Large intestine (tissue), 3 donors: ENCODE results near the gene ACAD10. TPM values are rescaled to one million over a fixed set of nuclear protein-coding genes. Genes with fewer than 3 reads are reported as not detected.

Source experiments
- DNase-seq, 2 donors: peaks; one replicate each; pipeline versions ENCODE4 v3.0.0 to v3.0.0-alpha.2; 2013
- H3K27ac ChIP-seq: one replicate; pipeline ENCODE4 v1.5.1; 2013; ENCODE audit warnings: low read length
- H3K27me3 ChIP-seq: 2 replicates; pipeline ENCODE4 v1.6.1; 2013; ENCODE audit warnings: low read length; ENCODE audit not compliant: control insufficient read depth, insufficient read depth
- H3K36me3 ChIP-seq: 2 replicates; pipeline ENCODE4 v1.6.1; 2013; ENCODE audit warnings: low read length; ENCODE audit not compliant: control insufficient read depth, insufficient read depth
- H3K4me1 ChIP-seq: one replicate; pipeline ENCODE4 v1.6.1; 2013; ENCODE audit warnings: low read length; ENCODE audit not compliant: control insufficient read depth, insufficient read depth
- H3K4me3 ChIP-seq: one replicate; pipeline ENCODE4 v1.5.1; 2013; ENCODE audit warnings: low read length
- H3K9me3 ChIP-seq: one replicate; pipeline ENCODE4 v1.6.1; 2013; ENCODE audit warnings: mild to moderate bottlenecking, low read depth, low read length, moderate library complexity; ENCODE audit not compliant: control insufficient read depth
- WGBS: methylation state at CpG from one replicate; pipeline ENCODE4 v1.1.5; 2013; ENCODE audit warnings: low lambda C conversion rate; ENCODE audit not compliant: insufficient coverage; 5-methylcytosine and 5-hydroxymethylcytosine counted together
- polyA plus RNA-seq: library from polyadenylated mRNA; unstranded; fragments of 120-200 nt; gene quantifications from one replicate; pipeline ENCODE4 v1.2.1, GENCODE V29; 2013

Gene ACAD10
- polyA plus RNA-seq, 1 donor, result 36.0 TPM

GRCh38 chr12:111785651-111786050 is 99.8 kb downstream of the ACAD10 start:
- Histone ChIP-seq H3K9me3 (no peaks in the 10 kb centered on the region), H3K4me1 (peaks cover 4% of the 10 kb centered on the region), H3K36me3 (peaks cover 82% of the 10 kb centered on the region), H3K4me3 (no peak overlapping the region), H3K27ac (no peak overlapping the region), H3K27me3 (no peaks in the 10 kb centered on the region)
- DNase-seq, result no peak
- WGBS, result 100% methylated on average over 2 of the region's 2 CpGs

GRCh38 chr12:111788178-111788654 is 102.4 kb downstream of the ACAD10 start:
- H3K9me3 ChIP-seq, result no peaks in the 10 kb centered on the region
- H3K36me3 ChIP-seq, result peaks cover 84% of the 10 kb centered on the region
- no peak overlapping the region for H3K27ac ChIP-seq
- no peak overlapping the region for H3K4me3 ChIP-seq
- no peaks in the 10 kb centered on the region for H3K4me1 ChIP-seq
- H3K27me3 ChIP-seq, result no peaks in the 10 kb centered on the region
- no peak for DNase-seq
- WGBS, result 29% methylated on average over 1 of the region's 8 CpGs

- no CpG with 5 or more reads among the region's 11 CpGs for whole genome bisulfite sequencing
- DNase-seq, result no peak
- H3K4me1 ChIP-seq, result no peaks in the 10 kb centered on the region
- no peaks in the 10 kb centered on the region for H3K27me3 ChIP-seq
- no peaks in the 10 kb centered on the region for H3K9me3 ChIP-seq
- peaks cover 82% of the 10 kb centered on the region for H3K36me3 ChIP-seq
- H3K27ac ChIP-seq, result no peak overlapping the region
- H3K4me3 ChIP-seq, result no peak overlapping the region
Measured at GRCh38 chr12:111789779-111790178, 103.9 kb downstream of the ACAD10 start.

- Histone ChIP-seq H3K36me3 (peaks cover 79% of the 10 kb centered on the region), H3K27me3 (no peaks in the 10 kb centered on the region), H3K27ac (no peak overlapping the region), H3K4me3 (no peak overlapping the region), H3K4me1 (no peaks in the 10 kb centered on the region), H3K9me3 (no peaks in the 10 kb centered on the region)
- WGBS, result 80% methylated on average over 1 of the region's 8 CpGs
- no peak for DNase-seq
Measured at GRCh38 chr12:111791507-111791906, 105.7 kb downstream of the ACAD10 start.

GRCh38 chr12:111792155-111792855 is 106.5 kb downstream of the ACAD10 start:
- no peaks in the 10 kb centered on the region for H3K9me3 ChIP-seq
- H3K27ac ChIP-seq, result no peak overlapping the region
- DNase-seq, result no peak

GRCh38 chr12:111792856-111793235 is 107.0 kb downstream of the ACAD10 start:
- Histone ChIP-seq H3K36me3 (peaks cover 82% of the 10 kb centered on the region), H3K27me3 (no peaks in the 10 kb centered on the region), H3K4me1 (no peaks in the 10 kb centered on the region), H3K9me3 (no peaks in the 10 kb centered on the region), H3K4me3 (no peak overlapping the region), H3K27ac (no peak overlapping the region)
- WGBS, result 100% methylated on average over 1 of the region's 3 CpGs
- DNase-seq, result no peak

More at GRCh38 chr12:111792155-111792855, 106.5 kb downstream of the ACAD10 start:
- no peak overlapping the region for H3K4me3 ChIP-seq
- H3K4me1 ChIP-seq, result no peaks in the 10 kb centered on the region
- peaks cover 79% of the 10 kb centered on the region for H3K36me3 ChIP-seq
- WGBS, result no CpG with 5 or more reads among the region's 27 CpGs
- no peaks in the 10 kb centered on the region for H3K27me3 ChIP-seq

- H3K4me1 ChIP-seq, result no peaks in the 10 kb centered on the region
- WGBS, result no CpG with 5 or more reads among the region's 4 CpGs
- no peaks in the 10 kb centered on the region for H3K9me3 ChIP-seq
- no peaks in the 10 kb centered on the region for H3K27me3 ChIP-seq
- H3K27ac ChIP-seq, result no peak overlapping the region
- DNase-seq, result no peak
- no peak overlapping the region for H3K4me3 ChIP-seq
- H3K36me3 ChIP-seq, result peaks cover 75% of the 10 kb centered on the region
Measured at GRCh38 chr12:111798182-111798581, 112.3 kb downstream of the ACAD10 start.

GRCh38 chr12:111799758-111800157 is 113.9 kb downstream of the ACAD10 start:
- no peaks in the 10 kb centered on the region for H3K27me3 ChIP-seq
- H3K27ac ChIP-seq, result no peak overlapping the region
- H3K4me1 ChIP-seq, result no peaks in the 10 kb centered on the region
- H3K36me3 ChIP-seq, result peaks cover 72% of the 10 kb centered on the region
- H3K4me3 ChIP-seq, result no peak overlapping the region
- H3K9me3 ChIP-seq, result no peaks in the 10 kb centered on the region
- no CpG with 5 or more reads among the region's 9 CpGs for WGBS
- DNase-seq, result no peak

- no peak overlapping the region for H3K4me3 ChIP-seq
- no peaks in the 10 kb centered on the region for H3K9me3 ChIP-seq
- peaks cover 69% of the 10 kb centered on the region for H3K36me3 ChIP-seq
- WGBS, result no CpG with 5 or more reads among the region's 6 CpGs
- peaks cover 2% of the 10 kb centered on the region for H3K4me1 ChIP-seq
- no peak for DNase-seq
- H3K27me3 ChIP-seq, result no peaks in the 10 kb centered on the region
- H3K27ac ChIP-seq, result no peak overlapping the region
Measured at GRCh38 chr12:111803038-111803626, 117.3 kb downstream of the ACAD10 start.

- no peaks in the 10 kb centered on the region for H3K27me3 ChIP-seq
- no peaks in the 10 kb centered on the region for H3K9me3 ChIP-seq
- WGBS, result no CpG with 5 or more reads among the region's 8 CpGs
- H3K36me3 ChIP-seq, result peaks cover 67% of the 10 kb centered on the region
- DNase-seq, result no peak
- H3K4me1 ChIP-seq, result peaks cover 2% of the 10 kb centered on the region
- H3K27ac ChIP-seq, result no peak overlapping the region
- no peak overlapping the region for H3K4me3 ChIP-seq
Measured at GRCh38 chr12:111803851-111804250, 118.0 kb downstream of the ACAD10 start.
